ENCODE data around the gene ADAMTSL3.

GRCh38 chr15:83697716-83698115 is 43.8 kb downstream of the ADAMTSL3 start:
- no peak for TF ChIP-seq RCOR1 (IDR thresholded peaks at IDR 0.05; ENCODE audit: insufficient replicate concordance, low read length)
- TF ChIP-seq CTCF (conservative IDR thresholded peaks at IDR 0.05; ENCODE audit: low read depth, low read length) = no peak
- no peak for TF ChIP-seq POLR2A (IDR thresholded peaks at IDR 0.05; ENCODE audit: low read depth, low read length)
- TF ChIP-seq MAFK (IDR thresholded peaks at IDR 0.05; ENCODE audit: low read depth, low read length) = no peak
- TF ChIP-seq USF2 (IDR thresholded peaks at IDR 0.05; ENCODE audit: low read depth, low read length) = no peak
- TF ChIP-seq CHD1 (IDR thresholded peaks at IDR 0.05; ENCODE audit: low read depth, low read length) = no peak
- no peak for TF ChIP-seq RAD21 (IDR thresholded peaks at IDR 0.05; ENCODE audit: low read length)
- TF ChIP-seq RFX5 (IDR thresholded peaks at IDR 0.05; ENCODE audit: low read depth, low read length) = no peak
- no peak for TF ChIP-seq BHLHE40 (IDR thresholded peaks at IDR 0.05; ENCODE audit: low read depth, low read length)
- TF ChIP-seq MXI1 (IDR thresholded peaks at IDR 0.05; ENCODE audit: borderline replicate concordance, low read depth, low read length) = no peak
- no peak for TF ChIP-seq FOS (IDR thresholded peaks at IDR 0.05; ENCODE audit: low read depth, low read length)
- no peak for TF ChIP-seq MAZ (IDR thresholded peaks at IDR 0.05; ENCODE audit: borderline replicate concordance, low read depth, low read length)
- TF ChIP-seq SMC3 (IDR thresholded peaks at IDR 0.05; ENCODE audit: low read depth, low read length) = no peak
